ENCODE measurements around the gene CCPG1.

DNA sequence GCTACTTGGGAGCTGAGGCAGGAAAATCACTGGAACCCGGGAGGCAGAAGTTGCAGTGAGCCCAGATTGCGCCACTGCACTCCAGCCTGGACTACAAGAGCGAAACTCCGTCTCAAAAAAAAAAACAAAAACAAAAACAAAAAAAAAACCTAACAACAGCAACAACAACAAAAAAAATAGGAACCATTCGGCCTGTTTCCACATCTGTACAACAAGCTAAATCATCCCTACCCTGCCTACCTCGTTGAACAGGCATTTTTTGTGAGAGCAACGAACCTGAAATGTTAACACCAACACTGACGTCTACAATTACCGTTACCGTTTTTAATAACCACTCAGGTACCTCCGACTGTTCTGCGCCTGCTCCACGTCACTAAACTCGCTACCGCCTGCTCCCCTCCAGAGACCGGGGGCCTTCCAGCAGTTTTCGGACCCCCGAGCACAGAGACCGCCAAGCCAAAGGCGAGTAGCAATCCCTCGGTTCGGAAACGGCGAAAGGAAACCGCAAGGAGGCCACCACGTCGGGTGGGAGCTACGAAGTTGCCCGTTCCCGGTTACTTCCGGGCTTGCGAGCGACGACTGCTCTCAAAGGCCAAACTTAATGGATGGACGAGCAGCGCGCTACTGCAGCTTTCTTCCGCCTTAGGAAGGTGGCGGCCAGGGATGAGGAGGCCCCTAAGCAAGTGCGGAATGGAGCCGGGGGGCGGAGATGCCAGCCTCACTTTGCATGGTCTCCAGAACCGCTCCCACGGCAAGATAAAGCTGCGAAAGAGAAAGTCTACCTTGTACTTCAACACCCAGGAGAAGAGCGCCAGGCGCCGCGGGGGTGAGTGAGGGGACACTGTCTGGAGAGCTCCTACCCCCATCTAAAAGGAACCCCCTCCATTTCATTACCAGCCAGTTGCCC is 89.3 kb downstream of the CCPG1 start, which contains the start of the genes PIGB and PIGBOS1:
- TF ChIP-seq, protein P1, sequence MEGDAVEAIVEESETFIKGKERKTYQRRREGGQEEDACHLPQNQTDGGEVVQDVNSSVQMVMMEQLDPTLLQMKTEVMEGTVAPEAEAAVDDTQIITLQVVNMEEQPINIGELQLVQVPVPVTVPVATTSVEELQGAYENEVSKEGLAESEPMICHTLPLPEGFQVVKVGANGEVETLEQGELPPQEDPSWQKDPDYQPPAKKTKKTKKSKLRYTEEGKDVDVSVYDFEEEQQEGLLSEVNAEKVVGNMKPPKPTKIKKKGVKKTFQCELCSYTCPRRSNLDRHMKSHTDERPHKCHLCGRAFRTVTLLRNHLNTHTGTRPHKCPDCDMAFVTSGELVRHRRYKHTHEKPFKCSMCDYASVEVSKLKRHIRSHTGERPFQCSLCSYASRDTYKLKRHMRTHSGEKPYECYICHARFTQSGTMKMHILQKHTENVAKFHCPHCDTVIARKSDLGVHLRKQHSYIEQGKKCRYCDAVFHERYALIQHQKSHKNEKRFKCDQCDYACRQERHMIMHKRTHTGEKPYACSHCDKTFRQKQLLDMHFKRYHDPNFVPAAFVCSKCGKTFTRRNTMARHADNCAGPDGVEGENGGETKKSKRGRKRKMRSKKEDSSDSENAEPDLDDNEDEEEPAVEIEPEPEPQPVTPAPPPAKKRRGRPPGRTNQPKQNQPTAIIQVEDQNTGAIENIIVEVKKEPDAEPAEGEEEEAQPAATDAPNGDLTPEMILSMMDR (conservative IDR thresholded peaks at IDR 0.05; ENCODE audit: low read depth, low read length) = 0 out of 2 replicates have a peak, but pooled peaks have one; percentile 11
- TF ChIP-seq EZH2 (IDR thresholded peaks at IDR 0.05; ENCODE audit: borderline replicate concordance, low read depth, low read length, poor library complexity, severe bottlenecking) = no peak
